ENCODE data around the gene TPCN2. TPM values are rescaled to one million over a fixed set of nuclear protein-coding genes. Genes with fewer than 3 reads are reported as not detected.

Gene TPCN2
- total and polyA plus RNA-seq, 9 of the 15 experiments (the other 6 are each of a cell fraction or from before 2014, with no cell fraction given), result 0.66 to 10.2 (median 4.6) TPM

- TF ChIP-seq MYNN (IDR thresholded peaks at IDR 0.05) (no peak), MYNN (CRISPR knock-in tag; IDR thresholded peaks at IDR 0.05) (no peak)
- TF ChIP-seq, protein P1, sequence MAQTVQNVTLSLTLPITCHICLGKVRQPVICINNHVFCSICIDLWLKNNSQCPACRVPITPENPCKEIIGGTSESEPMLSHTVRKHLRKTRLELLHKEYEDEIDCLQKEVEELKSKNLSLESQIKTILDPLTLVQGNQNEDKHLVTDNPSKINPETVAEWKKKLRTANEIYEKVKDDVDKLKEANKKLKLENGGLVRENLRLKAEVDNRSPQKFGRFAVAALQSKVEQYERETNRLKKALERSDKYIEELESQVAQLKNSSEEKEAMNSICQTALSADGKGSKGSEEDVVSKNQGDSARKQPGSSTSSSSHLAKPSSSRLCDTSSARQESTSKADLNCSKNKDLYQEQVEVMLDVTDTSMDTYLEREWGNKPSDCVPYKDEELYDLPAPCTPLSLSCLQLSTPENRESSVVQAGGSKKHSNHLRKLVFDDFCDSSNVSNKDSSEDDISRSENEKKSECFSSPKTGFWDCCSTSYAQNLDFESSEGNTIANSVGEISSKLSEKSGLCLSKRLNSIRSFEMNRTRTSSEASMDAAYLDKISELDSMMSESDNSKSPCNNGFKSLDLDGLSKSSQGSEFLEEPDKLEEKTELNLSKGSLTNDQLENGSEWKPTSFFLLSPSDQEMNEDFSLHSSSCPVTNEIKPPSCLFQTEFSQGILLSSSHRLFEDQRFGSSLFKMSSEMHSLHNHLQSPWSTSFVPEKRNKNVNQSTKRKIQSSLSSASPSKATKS (CRISPR knock-in tag; IDR thresholded peaks at IDR 0.05), result no peak
Measured at GRCh38 chr11:69071086-69071800, 22.5 kb downstream of the TPCN2 start (continued).

- CTCF ChIA-PET (ENCODE audit: low intra/inter-chr PET ratio), result no interaction called here
- Histone ChIP-seq H3K9me1 (ENCODE audit: control insufficient read depth, insufficient read depth, low read length) (peaks cover 3% of the 10 kb centered on the region), H3K79me2 (ENCODE audit: control insufficient read depth, insufficient read depth, low read length) (no peaks in the 10 kb centered on the region), H3K27me3 (ENCODE audit: control insufficient read depth in 2 of 2, insufficient read depth in 2 of 2, low read length in 2 of 2) (no peaks in the 10 kb centered on the region), H3K9ac (ENCODE audit: insufficient read depth in 1 of 2, low read depth in 2 of 2, low read length in 2 of 2) (no peak overlapping the region), H3K4me3 (no peak overlapping the region), H3K36me3 (ENCODE audit: control insufficient read depth, insufficient read depth, low read length) (no peaks in the 10 kb centered on the region), H3K9me3 (replicated peaks; ENCODE audit: control insufficient read depth, insufficient read depth, low read depth, low read length) (no peaks in the 10 kb centered on the region), H3K4me1 (replicated peaks in 1 of 2; ENCODE audit: control insufficient read depth in 2 of 2, insufficient read depth in 2 of 2, low read length in 2 of 2) (peaks cover 28 to 63% of the 10 kb centered on the region in 2 experiments; a peak in 4 of 5 replicates), H4K20me1 (replicated peaks; ENCODE audit: control insufficient read depth, insufficient read depth, low read length) (peaks cover 28% of the 10 kb centered on the region), H3K4me2 (ENCODE audit: insufficient read depth, low read length) (no peak overlapping the region), H2AFZ (ENCODE audit: low read depth, low read length) (no peak overlapping the region), H3K27ac (ENCODE audit: extremely low read depth, low read depth, low read length) (no peak overlapping the region)
- ATAC-seq, result no peak
- TF ChIP-seq CBFA2T2 (conservative IDR thresholded peaks at IDR 0.05) (no peak), SAFB2 (IDR thresholded peaks at IDR 0.05; ENCODE audit: borderline replicate concordance, low read depth, low read length, severe bottlenecking) (no peak), SNIP1 (IDR thresholded peaks at IDR 0.05; ENCODE audit: low read depth) (no peak), MEIS2 (IDR thresholded peaks at IDR 0.05; ENCODE audit: partially characterized antibody) (no peak), BRD4 (IDR thresholded peaks at IDR 0.05) (no peak), TCF7 (IDR thresholded peaks at IDR 0.05; ENCODE audit: borderline replicate concordance) (no peak), ZNF445 (CRISPR knock-in tag; IDR thresholded peaks at IDR 0.05; ENCODE audit: low read depth) (no peak), FOXK1 (CRISPR knock-in tag; IDR thresholded peaks at IDR 0.05; ENCODE audit: borderline replicate concordance) (no peak), HIVEP1 (CRISPR knock-in tag; IDR thresholded peaks at IDR 0.05) (no peak)
- FAIRE-seq, result no peak
- no peak for DNase-seq (ENCODE audit: extremely low read depth in 1 of 4, low spot score in 3 of 4)
- 83% methylated on average over 11 of the region's 13 CpGs for WGBS (ENCODE audit: insufficient coverage, low coverage, missing lambda C conversion rate)
- in situ Hi-C loops (cut with MboI) (no loop called here), intact Hi-C loops (cut with micrococcal nuclease) (no loop called here)
- BruUV-seq (replicated peaks), result no TSS peak
- POLR2A ChIA-PET, result interaction anchor here (0.6 kb wide), 1 partner anchor 604 kb away, joined by 3 read pairs; no protein-coding TSS in a partner anchor
Measured at GRCh38 chr11:69071956-69072355, 23.2 kb downstream of the TPCN2 start.

Data from K562 (cell line).